Activated T-cell treated with anti-CD3 and anti-CD28 coated beads, Interleukin-2, amount 50 U/mL, for 24 hours (primary cell): ENCODE measurements around the gene MAGEA11.
"Not testable (repeated sequence)": the region's sequence is repeated elsewhere in the genome, so short reads cannot be mapped to it uniquely, and the experiment has no call there.

ENCODE experiments used
- DNase-seq: peaks from one replicate; pipeline ENCODE4 v3.0.0-alpha.2; 2020
- H3K27ac Mint-ChIP-seq: 2 replicates; pipeline ENCODE4 v1.8.0; 2020; ENCODE audit warnings: mild to moderate bottlenecking, mixed read lengths
- H3K27me3 Mint-ChIP-seq: 2 replicates; pipeline ENCODE4 v1.8.0; 2020; ENCODE audit warnings: mixed read lengths
- H3K36me3 Mint-ChIP-seq: 2 replicates; pipeline ENCODE4 v1.8.0; 2020; ENCODE audit warnings: low read depth, mixed read lengths
- H3K4me1 Mint-ChIP-seq: 2 replicates; pipeline ENCODE4 v1.8.0; 2020; ENCODE audit warnings: low read depth, mixed read lengths
- H3K4me3 Mint-ChIP-seq: 2 replicates; pipeline ENCODE4 v1.8.0; 2020; ENCODE audit warnings: mild to moderate bottlenecking, moderate library complexity, mixed read lengths
- H3K9me3 Mint-ChIP-seq: 2 replicates; pipeline ENCODE4 v1.8.0; 2020; ENCODE audit warnings: mixed read lengths

Gene MAGEA11

DNA sequence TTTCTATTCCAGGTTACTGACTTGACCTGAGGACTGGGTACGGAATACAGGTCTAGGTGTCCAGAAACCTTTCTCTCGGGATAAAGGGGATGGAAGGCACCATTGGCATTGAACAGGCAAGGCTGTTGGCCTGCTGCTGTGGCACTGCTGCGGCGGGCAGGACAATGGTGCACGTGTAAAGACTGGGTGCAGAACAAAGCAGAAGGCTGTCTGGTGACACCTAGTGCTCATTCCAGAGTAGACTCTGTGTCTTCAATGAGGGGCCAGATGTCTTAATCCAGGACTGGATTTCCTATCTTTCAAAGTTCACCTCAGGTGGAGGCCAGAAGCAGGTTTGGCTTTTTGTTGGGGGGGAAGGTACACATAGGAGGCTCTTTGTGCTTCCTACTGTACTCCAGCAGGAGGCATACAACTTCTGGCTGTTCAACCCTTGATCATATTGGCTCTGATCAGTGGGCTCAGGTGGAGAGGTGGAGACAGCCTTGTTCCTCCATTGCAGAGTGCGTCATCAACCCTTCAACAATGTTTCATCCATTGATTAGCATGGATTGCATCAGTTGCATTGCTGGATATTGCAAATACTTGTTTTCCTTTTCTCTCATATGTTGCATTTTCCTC lies 34.6 kb downstream of the MAGEA11 start:
- H3K4me3 Mint-ChIP-seq: not testable (repeated sequence)
- peaks cover 10% of the 10 kb centered on the region for H3K27me3 Mint-ChIP-seq

DNA sequence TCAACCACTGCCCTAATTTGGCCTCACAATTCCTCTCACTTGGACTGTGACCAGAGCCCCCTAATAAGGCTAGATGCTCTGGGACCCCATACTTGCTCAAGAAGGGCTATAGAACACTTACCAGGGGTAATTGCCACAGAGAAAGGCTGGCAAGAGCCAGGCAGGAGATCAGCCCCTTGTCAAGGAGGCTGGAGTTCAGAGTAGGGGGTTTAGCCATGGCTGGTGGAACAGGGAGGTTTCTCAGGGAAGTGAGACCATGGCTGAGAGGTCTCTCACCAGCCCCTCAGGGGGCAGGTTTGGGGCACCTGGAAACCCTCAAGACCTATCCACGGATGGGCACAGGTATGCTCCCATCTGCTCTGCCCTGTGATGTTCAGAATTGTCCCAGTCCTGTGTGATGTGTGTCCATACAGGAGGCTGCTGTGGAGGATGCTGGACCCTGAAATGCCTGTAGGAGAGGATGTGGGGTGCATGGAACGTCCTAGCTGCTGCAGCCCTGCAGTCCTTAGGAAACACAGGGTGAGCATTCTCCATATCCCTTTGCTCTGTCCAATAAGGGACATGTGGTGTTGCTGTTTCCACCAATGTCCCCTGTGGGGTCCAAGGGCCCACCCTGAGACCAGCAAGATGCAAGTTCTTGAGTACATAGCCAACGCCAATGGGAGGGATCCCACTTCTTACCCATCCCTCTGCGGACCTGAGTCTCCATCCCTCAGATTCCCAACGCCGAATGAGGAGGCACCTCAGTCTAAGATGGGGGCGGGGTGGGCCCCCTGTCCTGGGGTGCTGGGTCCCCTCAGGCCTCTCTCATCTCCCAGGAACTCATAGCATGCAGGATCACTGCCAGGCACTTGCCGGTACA lies 45.6 kb downstream of the MAGEA11 start:
- H3K4me3 Mint-ChIP-seq: no peak overlapping the region
- H3K36me3 Mint-ChIP-seq: no peaks in the 10 kb centered on the region
- H3K27me3 Mint-ChIP-seq: peaks cover 31% of the 10 kb centered on the region
- no peaks in the 10 kb centered on the region for H3K9me3 Mint-ChIP-seq
- DNase-seq: peak; percentile 19
- no peak overlapping the region for H3K27ac Mint-ChIP-seq
- H3K4me1 Mint-ChIP-seq: no peaks in the 10 kb centered on the region

More for the DNA sequence above, 34.6 kb downstream of the MAGEA11 start:
- H3K9me3 Mint-ChIP-seq, H3K4me1 Mint-ChIP-seq, DNase-seq, H3K27ac Mint-ChIP-seq, H3K36me3 Mint-ChIP-seq: not testable (repeated sequence)

DNA sequence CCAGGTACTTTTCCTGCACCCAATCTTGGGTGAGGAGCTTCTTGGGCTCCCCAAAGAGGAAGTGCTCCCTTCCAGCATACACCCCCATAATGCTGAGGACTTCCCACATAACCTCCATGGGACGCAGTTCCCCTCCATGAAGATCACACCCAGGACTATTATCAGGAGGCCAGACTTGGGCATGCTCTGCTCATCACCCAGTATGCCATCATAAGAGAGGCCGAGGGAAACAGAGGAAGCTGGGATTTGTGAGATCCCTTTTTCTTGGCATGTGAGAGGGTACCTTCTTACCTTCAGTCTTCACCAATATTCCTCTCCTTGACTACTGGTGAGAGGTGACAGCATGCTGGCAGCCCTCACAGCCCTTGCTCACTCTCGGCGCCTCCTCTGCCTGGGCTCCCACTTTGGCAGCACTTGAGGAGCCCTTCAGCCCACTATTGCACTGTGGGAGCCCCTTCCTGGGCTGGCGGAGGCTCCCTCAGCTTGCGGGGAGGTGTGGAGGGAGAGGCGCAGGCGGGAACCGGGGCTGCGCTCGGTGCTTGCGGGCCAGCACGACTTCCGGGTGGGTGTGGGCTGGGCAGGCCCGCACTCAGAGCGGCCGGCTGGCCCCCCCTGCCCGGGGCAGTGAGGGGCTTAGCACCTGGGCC lies 46.3 kb downstream of the MAGEA11 start:
- no peaks in the 10 kb centered on the region for H3K36me3 Mint-ChIP-seq
- H3K4me1 Mint-ChIP-seq: no peaks in the 10 kb centered on the region
- peaks cover 32% of the 10 kb centered on the region for H3K27me3 Mint-ChIP-seq
- no peaks in the 10 kb centered on the region for H3K9me3 Mint-ChIP-seq
- no peak for DNase-seq
- H3K4me3 Mint-ChIP-seq: no peak overlapping the region
- no peak overlapping the region for H3K27ac Mint-ChIP-seq

- H3K36me3 Mint-ChIP-seq, H3K4me1 Mint-ChIP-seq, H3K4me3 Mint-ChIP-seq, H3K9me3 Mint-ChIP-seq, H3K27ac Mint-ChIP-seq: not testable (repeated sequence)
- DNase-seq: peak; percentile 16
- H3K27me3 Mint-ChIP-seq: peaks cover 35% of the 10 kb centered on the region
Observed at GRCh38 chrX:149758715-149759078, 46.8 kb downstream of the MAGEA11 start.

GRCh38 chrX:149759824-149760223 lies 48.0 kb downstream of the MAGEA11 start:
- Mint-ChIP-seq H3K27me3 (peaks cover 31% of the 10 kb centered on the region), H3K36me3 (no peaks in the 10 kb centered on the region), H3K4me1 (no peaks in the 10 kb centered on the region), H3K4me3 (no peak overlapping the region), H3K27ac (no peak overlapping the region), H3K9me3 (no peaks in the 10 kb centered on the region)
- peak; percentile 17 for DNase-seq

- no peaks in the 10 kb centered on the region for H3K9me3 Mint-ChIP-seq
- peaks cover 27% of the 10 kb centered on the region for H3K27me3 Mint-ChIP-seq
- H3K36me3 Mint-ChIP-seq: no peaks in the 10 kb centered on the region
- no peak overlapping the region for H3K4me3 Mint-ChIP-seq
- no peak overlapping the region for H3K27ac Mint-ChIP-seq
- no peaks in the 10 kb centered on the region for H3K4me1 Mint-ChIP-seq
- DNase-seq: no peak
Observed at GRCh38 chrX:149760965-149761364, 49.1 kb downstream of the MAGEA11 start.

DNA sequence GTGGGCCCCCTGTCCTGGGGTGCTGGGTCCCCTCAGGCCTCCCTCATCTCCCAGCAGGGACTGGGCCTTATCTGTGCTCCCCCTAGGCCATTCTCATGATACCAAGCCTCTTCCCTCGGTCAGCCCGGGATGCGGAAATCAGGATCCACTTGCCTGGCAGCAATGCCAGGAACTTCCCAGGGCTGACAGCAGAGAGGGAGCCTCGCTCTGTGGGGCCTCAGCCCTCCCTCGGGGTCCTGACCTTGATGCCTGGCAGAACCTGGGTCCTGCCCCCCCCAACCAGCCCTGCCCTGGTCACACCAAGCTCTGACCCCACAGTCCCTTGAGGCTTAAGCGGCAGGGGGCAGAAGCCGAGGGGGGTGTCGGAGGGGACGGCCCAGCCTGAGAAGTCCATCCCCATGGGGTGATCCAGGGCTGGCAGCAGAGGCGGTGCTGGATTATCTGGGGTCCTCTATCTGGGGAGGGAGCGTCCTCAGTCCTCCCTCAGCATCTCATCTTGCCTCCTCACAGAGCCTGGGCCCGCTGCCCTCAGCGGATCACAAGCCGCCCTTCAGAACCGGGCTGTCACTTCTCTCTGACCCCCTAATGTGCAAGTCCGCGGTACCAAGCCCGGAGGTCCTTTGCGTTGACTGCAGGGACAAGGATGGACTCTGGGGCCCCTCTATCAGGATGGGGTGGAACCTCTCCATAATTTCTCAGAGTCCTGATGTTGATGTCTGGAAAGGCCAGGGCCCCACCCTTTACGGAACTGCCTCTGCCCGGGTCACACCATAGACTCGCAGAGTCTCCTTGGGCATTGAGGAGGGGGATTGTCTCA lies 50.2 kb downstream of the MAGEA11 start:
- not testable (repeated sequence) for H3K36me3 Mint-ChIP-seq, H3K27ac Mint-ChIP-seq, H3K9me3 Mint-ChIP-seq, H3K4me1 Mint-ChIP-seq, H3K4me3 Mint-ChIP-seq
- H3K27me3 Mint-ChIP-seq: peaks cover 23% of the 10 kb centered on the region
- peak; percentile 20 for DNase-seq

DNA sequence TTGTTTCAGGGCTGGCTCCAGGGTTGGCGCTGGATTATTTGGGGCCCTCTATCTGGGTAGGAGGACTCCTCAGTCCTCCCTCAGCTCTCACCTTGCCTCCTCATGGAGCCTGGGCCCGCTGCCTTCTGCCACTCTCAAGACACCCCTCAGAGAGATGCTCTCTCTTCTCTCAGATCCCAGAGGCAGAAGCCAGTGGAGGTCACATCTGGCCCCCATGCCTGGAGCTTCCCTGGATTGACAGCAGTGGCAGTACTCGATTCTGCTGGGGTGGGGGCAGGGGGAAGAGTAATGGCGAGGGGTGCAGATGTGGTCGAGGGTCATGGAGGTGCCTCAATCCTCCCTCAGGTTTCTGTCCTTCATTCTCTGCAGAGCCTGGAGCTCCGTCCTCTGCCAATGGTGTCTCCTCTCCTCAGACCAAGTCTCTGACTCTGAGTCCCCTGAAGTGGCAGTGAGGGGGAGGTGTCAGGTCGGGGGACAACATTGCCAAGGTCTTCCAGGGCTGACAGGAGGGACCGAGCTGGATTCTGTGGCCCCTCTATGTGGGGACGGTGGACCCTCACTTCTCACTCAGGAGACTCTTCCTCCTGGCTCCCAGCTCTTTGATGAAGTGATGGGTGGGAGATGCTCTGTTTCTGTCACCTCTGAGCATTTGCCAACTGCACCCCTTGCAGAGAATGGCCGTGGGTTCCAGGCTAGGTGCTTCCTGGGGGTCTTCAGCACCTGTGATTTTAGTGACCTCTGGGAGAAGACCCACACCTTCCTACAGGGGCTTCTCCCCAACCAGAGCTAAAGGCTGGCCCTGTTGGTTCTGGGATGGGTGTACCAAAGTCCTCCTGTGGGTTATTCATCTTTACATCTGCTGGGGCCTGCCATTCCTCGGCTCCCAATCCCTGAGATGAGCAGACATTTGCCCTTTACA lies 51.1 kb downstream of the MAGEA11 start:
- Mint-ChIP-seq H3K27me3 (peaks cover 23% of the 10 kb centered on the region), H3K4me3 (no peak overlapping the region), H3K9me3 (no peaks in the 10 kb centered on the region), H3K27ac (no peak overlapping the region), H3K36me3 (no peaks in the 10 kb centered on the region), H3K4me1 (no peaks in the 10 kb centered on the region)
- DNase-seq: peak; percentile 16
